ENCODE measurements around the gene PSMD8. TPM values are rescaled to one million over a fixed set of nuclear protein-coding genes. Genes with fewer than 3 reads are reported as not detected.

The PSMD8 gene
- total RNA-seq, 4 donors from 2014 or later = 819 to 1,400 (median 1,309) TPM

DNA sequence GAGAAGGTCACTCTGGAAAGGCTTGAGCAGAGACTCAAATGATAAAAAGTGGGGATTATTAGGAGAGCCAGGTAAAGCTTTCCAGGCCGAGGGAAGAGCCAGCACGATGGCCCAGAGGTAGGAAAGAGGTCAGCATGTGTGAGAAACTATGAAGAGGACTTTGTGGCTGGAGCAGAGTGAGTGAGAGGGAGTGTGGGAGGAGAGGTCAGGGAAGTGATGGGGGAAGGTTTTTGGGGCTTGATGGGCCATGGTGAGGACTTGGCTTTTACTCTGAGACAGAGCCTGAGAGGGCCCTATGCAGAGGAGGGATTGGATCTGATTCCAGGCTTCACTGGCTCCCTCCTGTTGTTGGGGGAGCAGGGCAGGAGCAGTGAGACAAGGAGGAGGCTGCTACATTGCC lies 33.4 kb upstream of the PSMD8 start:
- TF ChIP-seq, protein P1, sequence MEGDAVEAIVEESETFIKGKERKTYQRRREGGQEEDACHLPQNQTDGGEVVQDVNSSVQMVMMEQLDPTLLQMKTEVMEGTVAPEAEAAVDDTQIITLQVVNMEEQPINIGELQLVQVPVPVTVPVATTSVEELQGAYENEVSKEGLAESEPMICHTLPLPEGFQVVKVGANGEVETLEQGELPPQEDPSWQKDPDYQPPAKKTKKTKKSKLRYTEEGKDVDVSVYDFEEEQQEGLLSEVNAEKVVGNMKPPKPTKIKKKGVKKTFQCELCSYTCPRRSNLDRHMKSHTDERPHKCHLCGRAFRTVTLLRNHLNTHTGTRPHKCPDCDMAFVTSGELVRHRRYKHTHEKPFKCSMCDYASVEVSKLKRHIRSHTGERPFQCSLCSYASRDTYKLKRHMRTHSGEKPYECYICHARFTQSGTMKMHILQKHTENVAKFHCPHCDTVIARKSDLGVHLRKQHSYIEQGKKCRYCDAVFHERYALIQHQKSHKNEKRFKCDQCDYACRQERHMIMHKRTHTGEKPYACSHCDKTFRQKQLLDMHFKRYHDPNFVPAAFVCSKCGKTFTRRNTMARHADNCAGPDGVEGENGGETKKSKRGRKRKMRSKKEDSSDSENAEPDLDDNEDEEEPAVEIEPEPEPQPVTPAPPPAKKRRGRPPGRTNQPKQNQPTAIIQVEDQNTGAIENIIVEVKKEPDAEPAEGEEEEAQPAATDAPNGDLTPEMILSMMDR (IDR thresholded peaks at IDR 0.05 in 4 of 5, conservative IDR thresholded peaks at IDR 0.05 in 1 of 5) = no peak
- no peak for TF ChIP-seq POLR2A (IDR thresholded peaks at IDR 0.05)
- no peaks in the 10 kb centered on the region for H3K9me3 ChIP-seq
- no peak for DNase-seq
- H3K27ac ChIP-seq = no peak overlapping the region
- peaks cover 5 to 7% of the 10 kb centered on the region in 2 donors for H3K4me1 ChIP-seq
- in situ Hi-C loops (cut with MboI; ENCODE audit: low sequenced_read_pairs in 4 of 4) = loop anchor here (25.0 kb wide), 2 partner anchors 204 to 429 kb away; partner anchors contain the start of genes SIPA1L3 (in 4 of the 4) and WDR87 (in 4 of the 4)
- intact Hi-C loops (cut with DNase I; ENCODE audit: low total_unique reads) = no loop called here
- no peak overlapping the region for H3K4me3 ChIP-seq
- H3K36me3 ChIP-seq = no peaks in the 10 kb centered on the region
- H3K27me3 ChIP-seq = no peaks in the 10 kb centered on the region
- no peak for ATAC-seq

DNA sequence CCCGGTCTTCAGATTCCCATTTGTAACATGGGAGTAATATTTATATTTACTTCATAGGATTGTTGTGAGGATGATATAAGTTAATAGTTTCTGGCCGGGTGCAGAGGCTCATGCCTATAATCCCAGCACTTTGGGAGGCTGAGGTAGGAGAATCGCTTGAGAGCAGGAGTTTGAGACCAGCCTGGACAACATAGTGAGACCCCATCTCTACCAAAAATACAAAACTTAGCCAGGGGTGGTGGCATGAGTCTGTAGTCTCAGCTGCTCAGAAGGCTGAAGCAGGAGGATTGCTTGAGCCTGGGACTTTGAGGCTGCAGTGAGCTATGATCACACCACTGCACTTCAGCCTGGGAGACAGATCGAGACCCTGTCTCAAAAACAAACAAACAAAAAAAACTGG lies 27.5 kb upstream of the PSMD8 start:
- Histone ChIP-seq H3K9me3 (no peaks in the 10 kb centered on the region), H3K27me3 (peaks cover 2 to 10% (median 7%) of the 10 kb centered on the region in 3 donors), H3K27ac (no peak overlapping the region), H3K36me3 (no peaks in the 10 kb centered on the region), H3K4me1 (no peaks in the 10 kb centered on the region), H3K4me3 (no peak overlapping the region)
- in situ Hi-C loops (cut with MboI; ENCODE audit: low sequenced_read_pairs in 4 of 4) = loop anchor here (25.0 kb wide), 2 partner anchors 210 to 435 kb away; partner anchors contain the start of genes SIPA1L3 (in 4 of the 4) and WDR87 (in 4 of the 4)
- ATAC-seq (no peak), DNase-seq (no peak)
- intact Hi-C loops (cut with DNase I; ENCODE audit: low total_unique reads) = no loop called here
- TF ChIP-seq, protein P1 (IDR thresholded peaks at IDR 0.05 in 4 of 5, conservative IDR thresholded peaks at IDR 0.05 in 1 of 5) = no peak
- no peak for TF ChIP-seq POLR2A (IDR thresholded peaks at IDR 0.05)

DNA sequence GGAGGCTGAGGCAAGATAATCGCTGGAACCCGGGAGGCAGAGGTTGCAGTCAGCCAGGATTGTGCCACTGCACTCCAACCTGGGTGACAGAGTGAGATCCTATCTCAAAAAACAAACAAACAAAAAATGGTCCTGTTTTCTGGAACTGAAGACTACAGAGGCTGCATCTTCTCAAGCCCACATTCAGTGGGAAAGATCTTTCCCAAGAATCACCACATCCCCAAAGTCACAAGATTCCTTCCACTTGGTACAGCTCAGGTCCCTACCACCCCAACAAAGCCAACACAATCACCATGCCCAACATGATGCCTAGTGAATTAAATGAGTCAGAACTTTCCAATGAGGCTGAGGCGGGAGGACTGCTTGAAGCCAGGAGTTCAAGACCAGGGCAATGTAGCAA lies 23.5 kb upstream of the PSMD8 start:
- intact Hi-C loops (cut with DNase I; ENCODE audit: low total_unique reads) (no loop called here), in situ Hi-C loops (cut with MboI; ENCODE audit: low sequenced_read_pairs in 4 of 4) (no loop called here)
- Histone ChIP-seq H3K4me1 (no peaks in the 10 kb centered on the region), H3K27ac (no peak overlapping the region), H3K27me3 (peaks cover 8 to 28% (median 24%) of the 10 kb centered on the region in 3 donors), H3K36me3 (no peaks in the 10 kb centered on the region), H3K9me3 (no peaks in the 10 kb centered on the region), H3K4me3 (no peak overlapping the region)
- ATAC-seq = no peak
- DNase-seq = no peak
- no peak for TF ChIP-seq POLR2A (IDR thresholded peaks at IDR 0.05)
- TF ChIP-seq, protein P1 (IDR thresholded peaks at IDR 0.05 in 4 of 5, conservative IDR thresholded peaks at IDR 0.05 in 1 of 5) = no peak

DNA sequence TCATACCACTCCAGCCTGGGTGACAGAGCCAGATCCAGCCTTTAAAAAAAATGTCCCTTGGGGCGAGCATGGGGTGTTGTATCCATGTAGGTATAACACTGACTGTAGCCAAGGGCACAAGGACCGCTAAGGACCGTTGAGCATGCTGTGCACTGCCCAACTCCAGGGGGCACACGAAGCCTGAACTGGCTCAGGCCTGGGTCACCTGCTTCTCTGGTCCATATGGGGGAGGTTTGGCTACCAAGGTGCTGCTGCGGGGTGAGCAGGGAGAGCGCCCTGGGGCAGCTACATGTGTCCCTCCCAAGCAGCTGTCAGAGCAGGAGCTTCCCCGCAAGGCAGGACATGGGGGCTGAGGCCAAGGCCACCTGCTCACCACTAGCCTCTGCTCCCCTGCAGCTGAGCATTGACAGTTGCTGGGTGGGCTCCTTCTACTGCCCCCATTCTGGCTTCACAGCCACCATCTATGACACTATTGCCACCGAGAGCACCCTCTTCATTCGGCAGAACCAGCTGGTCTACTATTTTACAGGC lies 22.4 kb upstream of the PSMD8 start:
- no peak overlapping the region for H3K4me3 ChIP-seq
- no peaks in the 10 kb centered on the region for H3K36me3 ChIP-seq
- DNase-seq (no peak), ATAC-seq (peak in 1 of 2 donors; percentile 31)
- in situ Hi-C loops (cut with MboI; ENCODE audit: low sequenced_read_pairs in 4 of 4) = no loop called here
- H3K9me3 ChIP-seq = no peaks in the 10 kb centered on the region
- intact Hi-C loops (cut with DNase I; ENCODE audit: low total_unique reads) = no loop called here
- H3K4me1 ChIP-seq = no peaks in the 10 kb centered on the region
- H3K27me3 ChIP-seq = peaks cover 13 to 35% (median 26%) of the 10 kb centered on the region in 3 donors
- H3K27ac ChIP-seq = no peak overlapping the region
- TF ChIP-seq, protein P1 (IDR thresholded peaks at IDR 0.05 in 4 of 5, conservative IDR thresholded peaks at IDR 0.05 in 1 of 5) = no peak
- TF ChIP-seq POLR2A (IDR thresholded peaks at IDR 0.05) = no peak

DNA sequence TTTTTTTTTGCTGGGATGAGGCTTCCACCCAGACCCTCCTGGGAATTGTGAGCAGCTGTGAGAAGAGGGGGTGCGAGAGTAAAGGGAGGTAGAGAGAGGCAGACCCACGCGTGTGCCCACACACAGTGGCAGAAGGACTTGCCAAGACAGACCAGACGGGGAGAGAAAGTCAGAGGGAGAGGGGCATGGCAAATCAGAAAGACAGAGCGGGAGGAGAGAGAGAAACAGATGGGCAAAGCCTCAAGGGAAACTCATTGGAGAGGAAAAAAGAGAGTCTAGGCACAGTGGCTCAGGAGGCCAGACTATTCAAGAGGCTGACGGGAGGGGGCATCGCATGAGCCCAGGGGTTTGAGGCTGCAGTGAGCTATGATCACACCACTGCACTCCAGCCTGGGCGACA lies 21.8 kb upstream of the PSMD8 start:
- intact Hi-C loops (cut with DNase I; ENCODE audit: low total_unique reads) (no loop called here), in situ Hi-C loops (cut with MboI; ENCODE audit: low sequenced_read_pairs in 4 of 4) (no loop called here)
- Histone ChIP-seq H3K27me3 (peaks cover 13 to 35% (median 26%) of the 10 kb centered on the region in 3 donors), H3K9me3 (no peaks in the 10 kb centered on the region), H3K27ac (no peak overlapping the region), H3K36me3 (no peaks in the 10 kb centered on the region), H3K4me1 (no peaks in the 10 kb centered on the region), H3K4me3 (no peak overlapping the region)
- ATAC-seq (no peak), DNase-seq (no peak)
- TF ChIP-seq, protein P1 (IDR thresholded peaks at IDR 0.05 in 4 of 5, conservative IDR thresholded peaks at IDR 0.05 in 1 of 5) = no peak
- TF ChIP-seq POLR2A (IDR thresholded peaks at IDR 0.05) = no peak
